Fibroblast of skin of abdomen (primary cell): ENCODE results near the gene MAP3K4.

ENCODE experiments used
- DNase-seq: peaks from one replicate; pipeline ENCODE4 v3.0.0-alpha.2; 2013

MAP3K4 gene

DNA sequence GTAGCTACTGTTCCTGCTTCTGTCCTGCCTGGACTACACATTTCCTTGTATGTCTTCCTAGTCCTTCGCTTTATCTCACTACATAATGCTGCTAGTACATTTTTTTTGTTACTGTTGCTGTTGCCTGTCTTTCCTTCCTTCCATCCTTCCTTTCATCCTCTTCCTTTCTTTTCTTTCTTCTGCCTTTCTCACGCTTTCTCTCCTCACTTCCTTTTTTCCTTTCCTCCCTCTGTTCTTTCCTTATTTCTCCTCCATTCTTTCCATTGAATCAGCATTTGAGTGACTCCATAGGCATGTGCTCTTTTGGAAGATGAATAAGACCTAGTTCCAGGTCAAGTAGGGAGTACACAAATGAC, 46.3 kb downstream of the MAP3K4 start:
- DNase-seq = no peak

DNA sequence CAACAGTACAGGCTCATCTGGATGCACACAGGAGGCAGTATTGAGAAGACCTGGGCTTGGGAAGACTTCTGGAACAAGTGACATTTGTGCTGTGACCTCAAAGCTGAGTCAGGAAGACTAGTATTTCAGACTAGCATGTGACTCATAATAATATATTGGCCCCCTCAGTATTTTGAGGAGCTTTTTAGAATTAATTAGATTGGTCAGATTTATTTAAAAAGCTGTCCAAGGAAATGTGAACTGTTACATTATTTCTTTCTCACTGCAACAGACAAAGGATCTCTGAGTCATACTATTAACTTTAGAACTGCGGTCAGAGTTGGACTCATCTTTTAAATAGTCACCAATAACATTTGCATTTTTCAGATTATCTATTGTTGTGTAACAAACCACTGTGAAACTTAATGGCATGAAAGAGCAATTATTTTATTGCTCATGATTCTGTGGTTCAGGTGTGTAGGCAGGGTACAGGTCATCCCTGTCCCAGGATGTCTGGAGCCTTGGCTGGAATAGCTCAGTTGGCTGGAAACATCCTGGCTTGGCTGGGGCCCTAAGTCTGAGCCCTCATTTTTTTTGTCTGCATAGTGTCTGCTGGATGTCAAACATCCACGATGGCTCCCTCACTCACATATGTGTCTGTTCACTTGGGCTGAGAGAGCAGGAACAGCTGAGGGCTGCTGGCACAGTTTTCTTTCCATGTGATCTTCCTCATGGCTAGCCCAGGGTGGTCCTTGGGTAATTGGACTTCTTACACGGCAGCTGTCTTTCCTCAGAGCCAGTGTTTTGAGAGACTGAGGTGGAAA, 46.9 kb downstream of the MAP3K4 start:
- DNase-seq = peak; percentile 96

DNA sequence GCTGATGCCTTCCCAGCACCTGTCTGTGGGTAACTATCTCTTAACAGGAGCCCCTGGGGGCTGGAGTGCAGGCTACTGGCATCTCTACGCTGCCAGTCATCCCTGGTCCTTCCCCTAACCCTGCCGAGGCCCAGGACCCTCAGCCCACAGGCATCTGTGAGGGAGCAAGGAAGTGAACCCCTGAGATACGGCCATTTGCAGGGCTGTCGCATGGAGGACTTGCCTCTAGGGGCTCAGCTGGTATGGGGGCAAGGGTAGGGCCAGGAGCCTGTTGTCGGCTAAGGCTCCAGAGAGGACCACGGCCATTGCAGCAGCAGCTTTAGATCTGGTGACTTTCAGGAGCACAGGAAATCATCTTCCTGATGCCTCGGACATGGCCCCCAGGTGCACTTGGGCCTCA, 49.7 kb downstream of the MAP3K4 start:
- DNase-seq = no peak

DNA sequence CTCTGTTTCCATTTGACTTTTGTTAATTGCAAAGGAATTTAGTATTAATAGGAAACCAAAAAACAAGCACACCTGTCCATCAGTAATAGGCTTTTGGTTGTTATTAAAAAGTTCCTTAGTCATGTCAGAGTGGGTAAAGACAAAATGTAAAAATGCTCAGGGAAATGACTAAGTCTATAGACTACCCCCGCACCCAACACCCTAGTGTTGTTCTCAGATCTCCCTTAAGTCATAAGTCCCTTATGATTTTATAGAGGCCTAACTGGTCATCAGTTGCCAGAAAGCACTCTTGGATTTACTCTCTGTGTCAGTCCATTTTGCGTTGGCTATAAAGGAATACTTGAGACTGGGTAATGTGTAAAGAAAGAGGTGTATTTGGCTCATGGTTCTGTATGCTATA, 52.8 kb downstream of the MAP3K4 start:
- no peak for DNase-seq

DNA sequence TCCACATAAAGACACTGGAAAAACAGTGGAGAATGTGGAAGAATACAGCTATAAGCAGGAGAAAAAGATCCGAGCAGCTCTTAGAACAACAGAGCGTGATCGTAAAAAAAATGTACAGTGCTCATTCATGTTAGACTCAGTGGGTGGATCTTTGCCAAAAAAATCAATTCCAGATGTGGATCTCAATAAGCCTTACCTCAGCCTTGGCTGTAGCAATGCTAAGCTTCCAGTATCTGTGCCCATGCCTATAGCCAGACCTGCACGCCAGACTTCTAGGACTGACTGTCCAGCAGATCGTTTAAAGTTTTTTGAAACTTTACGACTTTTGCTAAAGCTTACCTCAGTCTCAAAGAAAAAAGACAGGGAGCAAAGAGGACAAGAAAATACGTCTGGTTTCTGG, 57.1 kb downstream of the MAP3K4 start:
- peak; percentile 92 for DNase-seq

DNA sequence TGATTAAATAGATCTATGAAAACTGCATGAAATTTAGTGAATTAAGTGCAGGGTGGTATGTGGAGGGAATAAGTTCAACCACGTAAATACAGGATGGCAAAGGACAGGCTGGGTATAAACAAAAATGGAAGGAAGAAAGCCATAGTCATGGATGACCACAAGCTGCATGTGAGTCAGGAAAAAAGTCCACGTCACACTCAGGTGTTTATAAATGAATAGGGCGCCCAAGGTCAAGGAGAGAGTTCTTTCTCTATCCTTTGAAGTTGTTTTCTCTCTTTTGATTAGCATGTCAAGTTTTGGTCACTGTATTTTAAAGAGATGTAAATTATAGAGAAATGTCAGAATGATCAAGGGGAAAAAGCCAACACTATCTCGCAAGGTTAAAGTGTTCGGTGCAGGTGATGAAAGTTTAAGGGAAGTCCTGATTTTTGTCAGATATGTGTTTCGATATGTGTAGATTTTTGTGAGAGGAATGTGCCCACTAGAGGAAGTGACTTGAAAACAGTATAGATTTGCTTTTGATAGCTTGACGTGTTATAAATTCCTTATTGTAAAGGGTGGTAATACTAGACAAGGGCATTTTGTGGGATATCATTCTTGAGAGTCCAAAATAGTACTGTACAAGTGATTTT, 58.7 kb downstream of the MAP3K4 start:
- DNase-seq = no peak

DNA sequence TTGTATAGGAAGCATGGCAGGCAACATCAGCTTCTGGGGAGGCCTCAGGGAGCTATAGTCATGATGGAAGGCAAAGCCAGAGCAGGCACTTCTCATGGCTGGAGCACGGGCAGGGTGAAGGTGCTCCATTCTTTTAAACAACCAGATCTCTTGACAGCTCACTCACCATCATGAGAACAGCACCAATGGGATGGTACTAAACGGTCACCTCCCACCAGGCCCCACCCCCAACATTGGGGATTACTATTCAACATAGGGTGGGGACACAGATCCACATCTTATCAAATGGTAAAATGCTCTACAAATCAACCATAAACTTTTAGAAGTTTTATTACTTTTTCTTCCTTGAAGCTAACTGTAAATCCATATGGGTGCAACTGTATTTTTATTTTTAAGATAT, 61.5 kb downstream of the MAP3K4 start:
- DNase-seq = no peak

DNA sequence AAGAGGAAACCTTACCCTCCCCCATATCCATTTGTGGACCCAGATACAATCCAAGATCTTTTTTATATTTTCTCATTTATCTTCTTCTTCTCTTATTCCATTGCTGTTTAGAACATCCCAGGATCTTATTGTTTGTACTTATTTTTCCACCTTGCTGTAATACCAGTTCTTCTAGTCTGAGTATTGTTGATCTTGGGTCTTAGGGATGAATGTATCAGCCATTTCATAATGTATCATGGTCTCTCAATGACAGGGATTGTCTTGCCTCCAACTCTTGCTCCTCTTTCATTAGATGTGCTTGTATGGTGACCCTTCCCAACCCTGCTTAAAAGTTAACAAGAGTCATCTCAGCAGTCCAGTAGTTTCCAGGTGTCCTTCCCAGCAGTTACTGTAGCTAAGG, 63.3 kb downstream of the MAP3K4 start:
- DNase-seq = no peak

DNA sequence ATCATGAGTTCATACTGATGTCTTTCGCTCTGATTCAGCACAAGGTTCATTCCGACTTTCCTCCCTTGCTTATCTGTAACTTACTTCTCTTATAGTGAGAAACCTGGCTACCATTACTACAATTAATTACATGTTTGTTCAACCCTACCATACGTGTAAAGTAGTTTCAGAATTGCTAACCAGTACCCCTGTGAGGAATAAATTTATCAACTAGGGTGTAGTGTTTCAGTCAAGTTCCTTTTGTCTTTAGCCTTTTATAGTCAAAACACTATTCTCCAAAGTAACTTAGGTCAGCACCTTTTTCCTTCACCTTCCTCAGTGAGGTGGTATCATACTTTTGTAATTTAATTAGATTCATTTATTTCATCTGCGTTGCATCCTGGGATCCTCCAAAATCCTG, 64.9 kb downstream of the MAP3K4 start:
- no peak for DNase-seq

DNA sequence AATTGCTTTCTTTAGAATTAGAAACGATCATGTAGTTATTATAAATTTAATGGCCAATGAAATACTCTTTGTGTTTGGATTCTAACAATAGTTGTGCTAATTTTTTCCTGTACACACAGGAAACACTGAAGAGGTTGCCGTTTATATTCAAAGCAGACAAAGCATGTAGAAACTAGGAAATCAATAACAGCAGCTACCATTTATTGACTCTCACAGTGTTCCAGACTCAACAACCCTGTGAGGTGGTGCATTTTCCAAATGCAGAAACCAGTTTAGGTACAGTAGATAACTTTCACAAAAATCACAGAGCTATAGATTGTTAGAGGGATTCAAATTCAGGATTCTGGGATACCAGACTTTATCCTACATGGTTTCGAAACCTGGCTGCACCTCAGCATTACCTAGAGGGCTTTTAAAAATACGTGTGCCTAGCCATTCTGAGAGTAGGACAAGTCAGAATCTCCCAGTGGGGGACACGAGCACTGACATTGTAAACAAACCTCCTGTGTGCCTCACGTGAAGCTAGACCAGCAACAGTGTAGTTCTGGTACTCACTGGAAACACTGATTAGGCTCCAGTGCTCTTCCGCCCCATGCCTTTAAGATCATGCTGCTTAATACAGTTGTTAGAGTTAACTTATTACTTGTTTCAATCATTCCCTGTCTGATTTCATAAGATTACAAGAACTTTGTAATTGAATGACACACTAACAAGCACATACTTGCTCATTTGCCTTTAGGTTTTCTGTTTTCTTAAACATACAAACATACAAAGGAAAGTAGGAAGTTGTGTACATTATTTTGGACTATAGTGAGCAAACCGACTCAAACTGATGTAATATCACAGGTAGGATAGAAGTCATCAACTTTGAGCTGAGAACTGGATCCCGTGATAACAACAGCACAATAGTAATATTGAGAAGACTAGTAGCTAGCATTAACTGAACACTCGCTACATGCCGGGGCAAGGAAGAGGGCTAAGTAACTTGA, 65.8 kb downstream of the MAP3K4 start:
- DNase-seq = no peak

DNA sequence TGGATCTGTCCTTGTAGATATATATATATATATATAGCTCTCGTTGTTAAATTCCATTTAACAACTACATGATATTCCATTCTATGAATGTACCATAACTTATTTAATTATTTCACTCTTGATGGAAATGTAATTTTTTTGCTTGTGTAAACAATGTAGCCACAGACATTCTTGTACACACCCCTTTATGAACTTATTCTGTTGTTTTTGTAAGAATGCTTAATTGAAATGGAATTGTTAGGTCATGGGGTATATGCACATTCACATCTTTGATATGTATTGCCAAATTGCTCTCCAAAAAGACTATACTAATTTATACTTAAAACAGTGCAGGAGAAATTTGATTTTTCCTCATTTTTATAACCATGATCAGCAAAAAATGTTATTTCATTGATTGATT, 67.2 kb downstream of the MAP3K4 start:
- no peak for DNase-seq

DNA sequence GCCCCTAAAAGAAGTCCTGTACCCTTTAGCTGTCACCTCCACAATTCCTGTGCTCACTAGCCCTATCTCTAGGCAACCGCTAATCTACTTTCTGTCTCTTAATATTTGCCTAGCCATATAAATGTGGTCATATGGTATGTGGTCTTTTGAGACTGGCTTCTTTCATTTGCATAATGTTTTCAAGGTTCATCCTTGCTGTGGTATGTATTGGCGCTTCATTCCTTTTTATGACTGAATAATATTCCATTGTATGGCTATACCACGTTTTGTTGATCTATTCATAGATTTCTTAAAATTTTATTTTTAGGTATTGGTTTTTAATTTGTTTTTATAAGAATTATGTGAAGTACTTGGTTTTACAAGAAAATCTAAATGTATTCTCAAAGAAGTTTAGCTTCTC, 70.0 kb downstream of the MAP3K4 start:
- no peak for DNase-seq

DNA sequence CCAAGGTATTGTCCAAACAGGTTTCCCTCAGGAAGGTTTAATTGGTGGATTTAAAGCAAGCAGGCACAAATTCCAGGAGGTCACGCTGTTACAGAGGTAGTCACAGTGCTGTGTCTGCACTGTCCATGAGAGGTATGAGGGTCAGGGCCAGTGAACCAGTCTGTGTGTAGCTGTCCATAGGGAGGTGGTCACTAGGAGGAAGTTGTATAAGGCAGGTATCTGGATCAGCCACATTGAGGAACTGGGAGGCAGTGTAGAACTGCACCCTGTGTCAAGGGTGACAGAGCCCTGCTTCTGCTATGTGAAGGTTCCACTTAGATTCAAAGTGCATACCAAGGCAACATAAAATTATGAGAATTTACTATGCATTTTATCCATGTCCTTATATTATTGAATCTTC, 73.3 kb downstream of the MAP3K4 start:
- no peak for DNase-seq

DNA sequence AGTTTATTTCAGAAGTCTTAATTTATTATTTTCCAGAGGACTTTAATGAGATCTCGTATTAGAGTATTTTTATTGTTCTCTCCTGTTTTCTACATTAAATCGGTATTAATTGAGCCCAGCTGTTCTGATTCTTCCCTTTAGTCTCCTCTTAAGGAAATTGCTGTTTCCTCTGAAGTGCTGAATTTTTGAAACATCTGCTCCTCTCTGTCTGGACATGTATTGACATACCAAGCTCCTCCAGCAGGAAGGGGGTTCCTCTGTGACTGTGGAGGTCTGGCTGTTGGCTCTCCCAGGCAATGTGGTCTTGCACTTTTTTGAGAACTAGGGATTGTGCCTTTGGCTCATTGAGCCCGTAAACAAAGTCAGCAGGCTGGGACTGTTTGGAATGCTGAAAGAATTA, 74.9 kb downstream of the MAP3K4 start:
- DNase-seq = peak; percentile 44

DNA sequence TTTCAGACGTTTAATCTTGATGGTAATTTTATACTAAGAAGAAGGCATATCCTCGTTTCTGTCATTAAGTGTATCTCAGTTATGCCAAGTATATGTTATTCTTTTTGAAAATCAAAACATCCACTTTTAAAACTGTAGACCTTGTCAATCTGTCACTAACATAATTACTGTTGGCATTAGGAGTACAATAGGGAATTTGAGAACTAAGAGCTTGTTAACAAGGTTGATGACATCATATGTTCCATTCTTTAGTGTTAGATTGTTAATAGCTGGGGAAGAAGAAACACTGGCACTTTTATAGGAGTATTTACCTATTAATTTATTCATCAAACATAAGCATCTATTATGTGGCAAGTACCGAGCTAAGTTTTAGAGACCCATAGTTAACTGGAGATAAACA, 76.2 kb downstream of the MAP3K4 start:
- no peak for DNase-seq

DNA sequence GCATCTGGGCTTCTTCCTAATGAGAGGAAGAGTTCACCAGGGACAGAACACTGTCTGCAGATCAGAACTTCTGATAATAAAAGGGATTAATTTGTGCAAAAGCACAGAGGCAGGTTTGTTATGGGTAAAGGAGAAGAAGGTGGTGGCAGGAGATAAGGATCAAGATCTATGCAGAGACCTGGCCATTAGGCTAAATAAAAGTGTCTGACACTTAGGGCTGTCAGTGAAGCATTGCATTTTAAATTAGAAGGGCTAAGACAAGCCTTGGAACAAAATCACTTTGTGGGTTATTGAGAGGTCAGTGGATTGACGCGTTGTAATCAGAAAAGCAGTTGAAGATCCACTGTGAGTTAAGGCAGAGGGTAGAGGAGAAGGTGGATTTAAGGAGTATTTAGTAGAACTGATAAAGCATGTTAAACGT, 76.8 kb downstream of the MAP3K4 start:
- no peak for DNase-seq

DNA sequence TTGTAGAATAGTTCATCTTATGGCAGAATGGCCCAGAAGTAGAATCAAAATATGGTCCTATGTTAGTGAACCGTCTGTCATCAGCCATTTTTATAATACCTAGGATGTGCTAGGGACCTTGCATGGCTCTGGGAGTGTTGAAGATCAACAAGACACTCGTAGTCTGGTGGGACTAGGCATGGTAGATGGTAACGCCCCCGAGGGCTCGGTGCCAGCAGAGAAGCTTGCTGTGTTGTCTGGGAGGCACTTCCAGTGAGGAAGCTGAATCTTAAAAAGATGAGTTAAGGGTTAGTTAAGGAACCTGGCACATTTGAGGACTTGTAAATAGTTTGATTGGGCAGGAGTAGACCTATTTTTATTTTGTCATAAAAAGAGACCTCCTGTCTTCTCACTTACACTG, 82.4 kb downstream of the MAP3K4 start:
- no peak for DNase-seq

DNA sequence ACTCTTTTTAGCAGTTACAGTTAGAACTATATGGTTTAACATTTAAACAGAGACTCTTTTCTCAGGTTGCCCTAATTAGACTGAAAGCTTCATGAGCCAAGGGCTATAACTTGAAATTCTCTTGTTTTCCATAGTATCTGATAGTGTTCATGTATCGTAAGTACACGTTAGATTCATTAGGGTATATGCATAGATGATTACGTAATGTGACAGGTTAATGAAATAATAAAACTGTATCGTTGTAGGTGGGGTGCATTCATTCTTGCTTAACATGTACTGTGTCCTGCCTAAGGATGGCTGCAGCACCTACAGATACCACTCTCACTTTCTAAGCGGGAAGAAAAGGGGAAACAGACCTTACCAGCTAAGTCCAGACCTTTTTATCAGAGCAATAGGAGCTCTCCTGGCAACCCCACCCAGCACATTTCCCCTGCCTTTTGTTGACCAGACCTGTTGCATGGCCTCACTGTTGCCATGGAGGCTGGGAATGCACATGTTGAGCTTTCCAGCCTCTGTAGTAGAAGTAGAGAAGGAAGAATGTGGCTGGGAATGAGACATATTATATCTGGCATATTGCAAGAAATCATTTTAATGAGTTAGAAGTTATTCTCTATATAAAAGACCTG, 83.0 kb downstream of the MAP3K4 start:
- DNase-seq = no peak

DNA sequence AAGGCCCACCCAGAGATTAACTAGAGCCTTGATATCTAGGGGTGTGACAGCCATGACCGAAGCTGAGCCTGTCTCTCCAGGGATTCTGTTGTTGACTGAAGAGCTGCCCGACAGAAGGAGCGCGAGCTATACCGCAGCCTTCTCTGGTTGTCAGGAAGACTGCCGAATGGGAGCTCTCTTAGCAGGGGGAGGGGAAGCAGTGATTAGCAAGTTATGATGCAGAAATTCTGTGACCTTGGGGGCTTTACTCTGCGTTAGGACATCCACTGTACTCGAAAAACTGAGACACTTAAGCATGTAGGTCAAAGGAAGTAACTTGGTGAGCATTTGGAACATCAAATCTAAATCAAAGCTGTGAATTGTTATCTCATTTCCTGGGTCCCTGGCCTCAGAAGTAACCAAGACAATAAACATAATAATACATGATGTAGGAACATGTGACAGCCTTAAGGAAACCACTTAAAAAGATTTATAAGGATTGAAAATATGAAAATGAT, 84.7 kb downstream of the MAP3K4 start:
- DNase-seq = no peak

DNA sequence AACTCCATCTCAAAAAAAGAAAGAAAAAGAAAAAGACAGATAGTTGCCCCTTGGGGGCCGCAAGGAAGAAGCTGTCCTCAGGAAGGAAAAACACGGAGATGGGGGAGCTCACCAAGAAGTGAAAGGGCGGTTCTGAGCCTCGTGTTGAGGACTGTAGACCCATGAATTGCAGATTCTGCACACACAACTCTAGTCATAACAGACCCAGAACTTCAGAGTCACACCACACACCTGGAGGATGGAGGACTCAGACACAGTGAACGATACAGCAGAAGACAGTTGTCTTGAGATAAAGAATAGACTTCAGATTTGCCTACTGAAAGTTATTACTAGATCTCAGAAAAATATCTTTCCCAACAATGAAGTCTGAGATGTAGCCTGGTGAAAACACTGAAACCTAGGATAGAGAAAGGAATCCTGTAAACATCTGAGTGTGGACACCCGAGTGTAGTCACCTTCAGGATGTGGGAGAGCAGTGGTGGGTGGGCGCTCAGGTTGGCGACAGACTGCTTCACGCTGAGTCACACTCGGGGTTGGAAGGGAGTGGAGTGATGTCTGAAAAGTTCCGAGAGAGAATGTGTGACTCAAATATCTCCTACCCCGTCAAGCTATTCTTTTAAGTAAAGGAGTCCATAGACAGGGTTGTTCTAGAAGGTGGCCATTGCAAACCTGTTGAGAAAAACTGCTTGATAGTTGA, 88.1 kb downstream of the MAP3K4 start:
- DNase-seq = peak; percentile 80

DNA sequence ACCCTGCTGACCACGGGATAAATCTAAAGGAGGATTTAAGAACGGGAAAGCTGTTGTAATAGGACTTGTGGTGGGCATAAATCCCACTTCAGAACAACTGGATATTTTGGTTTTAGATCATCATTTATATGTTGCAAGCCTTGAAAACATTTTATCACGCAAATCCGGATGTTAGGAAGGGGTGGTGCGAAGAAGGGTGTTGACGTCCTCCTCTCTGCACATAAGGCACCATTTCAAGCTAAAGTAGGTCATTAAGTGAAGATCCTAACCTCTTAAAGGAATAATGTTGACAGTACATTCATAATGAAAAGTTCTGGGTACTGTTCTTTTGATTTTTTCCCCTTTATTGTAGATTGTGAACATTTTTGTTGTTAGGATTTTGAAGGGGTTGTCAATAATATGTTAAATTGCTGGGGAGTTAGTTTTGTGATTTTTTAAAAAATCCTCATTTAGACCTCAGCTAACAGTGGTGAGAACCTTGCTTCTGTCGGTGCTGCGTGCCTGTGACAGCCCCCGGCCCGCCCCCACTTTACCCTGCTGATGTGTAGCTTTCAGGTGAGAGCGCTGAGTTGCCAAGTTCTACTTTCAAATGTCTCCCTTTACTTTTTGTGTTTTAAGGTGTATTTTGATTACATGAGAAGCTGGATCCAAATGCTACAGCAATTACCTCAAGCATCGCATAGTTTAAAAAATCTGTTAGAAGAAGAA, 88.8 kb downstream of the MAP3K4 start:
- no peak for DNase-seq
